Keratinocyte (primary cell): ENCODE measurements around the gene MRPS18C.

Experiments used
- CTCF ChIP-seq, 3 experiments: IDR thresholded peaks in 1 of 3; conservative IDR thresholded peaks in 1 of 3; optimal IDR thresholded peaks in 1 of 3; 2 replicates in 2 of 3; 3 replicates in 1 of 3; pipeline versions ENCODE3 to v1.5.1; 2011; ENCODE audit warnings: low read length in 3 of 3, mild to moderate bottlenecking in 3 of 3, moderate library complexity in 2 of 3, control low read depth in 1 of 3, inconsistent platforms in 1 of 3; ENCODE audit not compliant: insufficient read depth in 2 of 3; ENCODE audit errors: extremely low read depth in 1 of 3
- EZH2 ChIP-seq: IDR thresholded peaks from one replicate; pipeline ENCODE4 v1.6.1; 2012; ENCODE audit warnings: inconsistent platforms, mild to moderate bottlenecking, low read length, moderate library complexity

- TF ChIP-seq CTCF (optimal IDR thresholded peaks at IDR 0.05 in 1 of 3, IDR thresholded peaks at IDR 0.05 in 1 of 3, conservative IDR thresholded peaks at IDR 0.05 in 1 of 3; ENCODE audit: extremely low read depth in 1 of 3, insufficient read depth in 2 of 3, low read length in 3 of 3) (no peak), EZH2 (no peak)
Observed at GRCh38 chr4:83504996-83505395, 49.1 kb downstream of the MRPS18C start.
